Germinal center (tissue), 1 donor: Measurements from ENCODE around the gene EMP3.
"Not testable (repeated sequence)": the region's sequence is repeated elsewhere in the genome, so short reads cannot be mapped to it uniquely, and the experiment has no call there.

ENCODE experiments used
- DNase-seq: peaks from one replicate; pipeline ENCODE4 v3.0.0; 2012; ENCODE audit warnings: mixed read lengths, low spot score

The EMP3 gene

GRCh38 chr19:48348045-48348444 lies 22.7 kb downstream of the EMP3 start:
- no peak for DNase-seq

- DNase-seq: no peak
Observed at GRCh38 chr19:48348737-48349136, 23.4 kb downstream of the EMP3 start.

GRCh38 chr19:48350856-48351255 lies 25.5 kb downstream of the EMP3 start:
- DNase-seq: no peak

- DNase-seq: peak; percentile 80
Observed at GRCh38 chr19:48351341-48351752, 26.0 kb downstream of the EMP3 start.

GRCh38 chr19:48353677-48354076 lies 28.3 kb downstream of the EMP3 start:
- DNase-seq: no peak

GRCh38 chr19:48354332-48354992 lies 29.1 kb downstream of the EMP3 start:
- no peak for DNase-seq

GRCh38 chr19:48355365-48355954 lies 30.1 kb downstream of the EMP3 start:
- no peak for DNase-seq

- DNase-seq: no peak
Observed at GRCh38 chr19:48359123-48359522, 33.8 kb downstream of the EMP3 start.

GRCh38 chr19:48361912-48362311 lies 36.6 kb downstream of the EMP3 start:
- DNase-seq: no peak

GRCh38 chr19:48362716-48363499 lies 37.6 kb downstream of the EMP3 start:
- DNase-seq: peak; percentile 91

- DNase-seq: no peak
Observed at GRCh38 chr19:48363500-48363809, 38.1 kb downstream of the EMP3 start.

GRCh38 chr19:48363810-48364597 lies 38.7 kb downstream of the EMP3 start, which contains the start of the genes SYNGR4 and TMEM143:
SYNGR4 (plus strand) TSS chr19:48364367; CDS start chr19:48365843, 1,476 bp downstream.
TMEM143 (minus strand) TSS chr19:48363940; CDS start chr19:48363920, 20 bp downstream.
- DNase-seq: peak; percentile 99

- DNase-seq: no peak
Observed at GRCh38 chr19:48364598-48365348, 39.4 kb downstream of the EMP3 start.

GRCh38 chr19:48365602-48366001 lies 40.2 kb downstream of the EMP3 start:
- DNase-seq: no peak

- DNase-seq: no peak
Observed at GRCh38 chr19:48367855-48368254, 42.5 kb downstream of the EMP3 start.

- DNase-seq: no peak
Observed at GRCh38 chr19:48368936-48369335, 43.6 kb downstream of the EMP3 start.

GRCh38 chr19:48370955-48371354 lies 45.6 kb downstream of the EMP3 start:
- DNase-seq: no peak

- no peak for DNase-seq
Observed at GRCh38 chr19:48371367-48371766, 46.0 kb downstream of the EMP3 start.

- not testable (repeated sequence) for DNase-seq
Observed at GRCh38 chr19:48371771-48372170, 46.4 kb downstream of the EMP3 start.

GRCh38 chr19:48372904-48373303 lies 47.6 kb downstream of the EMP3 start:
- no peak for DNase-seq

- no peak for DNase-seq
Observed at GRCh38 chr19:48373567-48373966, 48.2 kb downstream of the EMP3 start.

GRCh38 chr19:48378194-48378570 lies 52.8 kb downstream of the EMP3 start:
- DNase-seq: no peak
